GM23338 (cell line): ENCODE data around the gene DTNB. TPM values are rescaled to one million over a fixed set of nuclear protein-coding genes. Genes with fewer than 3 reads are reported as not detected.

Source experiments
- ATAC-seq: fragments of 200-7000 bp; cut with Tn5 transposase; 3 replicates; pipeline ENCODE4 v1.9.1; 2020
- DNase-seq: peaks from one replicate; pipeline ENCODE4 v3.0.0-alpha.2; 2015; ENCODE audit warnings: low spot score
- H2AFZ ChIP-seq: fragments of 200-600 bp; sonication (generic); 2 replicates; pipeline ENCODE4 v1.8.0; 2016; ENCODE audit warnings: antibody characterized with exemption, mild to moderate bottlenecking, moderate library complexity
- H3F3A ChIP-seq: fragments of 200-600 bp; sonication (generic); replicated peaks from 2 replicates; pipeline ENCODE4 v1.8.0; 2017; ENCODE audit warnings: antibody characterized with exemption, mixed run types, low read depth
- H3K27ac ChIP-seq: fragments of 200-600 bp; sonication (generic); 2 replicates; pipeline ENCODE4 v1.6.1; 2016; ENCODE audit warnings: low read depth
- H3K27me3 ChIP-seq: fragments of 200-600 bp; sonication (generic); 2 replicates; pipeline ENCODE4 v1.8.0; 2016; ENCODE audit warnings: mild to moderate bottlenecking, mixed run types, moderate library complexity; ENCODE audit not compliant: insufficient read depth
- H3K36me3 ChIP-seq: fragments of 200-600 bp; sonication (generic); 2 replicates; pipeline ENCODE4 v1.8.0; 2016; ENCODE audit warnings: mild to moderate bottlenecking; ENCODE audit not compliant: insufficient read depth
- H3K4me1 ChIP-seq: fragments of 200-600 bp; sonication (generic); 2 replicates; pipeline ENCODE4 v1.8.0; 2016; ENCODE audit warnings: mild to moderate bottlenecking, moderate library complexity; ENCODE audit not compliant: insufficient read depth
- H3K4me2 ChIP-seq: fragments of 200-600 bp; sonication (generic); 2 replicates; pipeline ENCODE4 v1.7.1; 2017; ENCODE audit warnings: mixed run types
- H3K4me3 ChIP-seq: fragments of 200-600 bp; sonication (generic); 2 replicates; pipeline ENCODE4 v1.6.1; 2016; ENCODE audit warnings: mixed run types
- H3K79me2 ChIP-seq: fragments of 200-600 bp; sonication (generic); replicated peaks from 2 replicates; pipeline ENCODE4 v1.8.0; 2017; ENCODE audit warnings: mild to moderate bottlenecking; ENCODE audit not compliant: insufficient read depth
- H3K9me2 ChIP-seq: fragments of 200-600 bp; sonication (generic); 2 replicates; pipeline ENCODE4 v1.8.0; 2017; ENCODE audit not compliant: insufficient read depth
- H4K20me1 ChIP-seq: fragments of 200-600 bp; sonication (generic); replicated peaks from 2 replicates; pipeline ENCODE4 v1.8.0; 2017; ENCODE audit warnings: mild to moderate bottlenecking; ENCODE audit not compliant: insufficient read depth
- H3K27ac Mint-ChIP-seq: 2 replicates; pipeline ENCODE4 v1.8.0; 2020; ENCODE audit warnings: inconsistent platforms, mild to moderate bottlenecking, moderate library complexity, mixed read lengths
- H3K27me3 Mint-ChIP-seq: 3 replicates; pipeline ENCODE4 v1.8.0; 2022; ENCODE audit warnings: low read depth, mild to moderate bottlenecking, moderate library complexity, mixed read lengths, inconsistent platforms; ENCODE audit not compliant: insufficient read depth, poor library complexity
- H3K36me3 Mint-ChIP-seq: 3 replicates; pipeline ENCODE4 v1.8.0; 2021; ENCODE audit warnings: low read depth, mild to moderate bottlenecking, inconsistent platforms, moderate library complexity, mixed read lengths
- H3K4me1 Mint-ChIP-seq: 3 replicates; pipeline ENCODE4 v1.8.0; 2020; ENCODE audit warnings: mild to moderate bottlenecking, inconsistent platforms, mixed read lengths
- H3K4me3 Mint-ChIP-seq: 3 replicates; pipeline ENCODE4 v1.8.0; 2021; ENCODE audit warnings: moderate library complexity, mild to moderate bottlenecking, inconsistent platforms, mixed read lengths
- H3K9me3 Mint-ChIP-seq: 3 replicates; pipeline ENCODE4 v1.8.0; 2020; ENCODE audit warnings: moderate library complexity, mild to moderate bottlenecking, inconsistent platforms, mixed read lengths
- EZH2 ChIP-seq: fragments of 200-600 bp; sonication (generic); IDR thresholded peaks from one replicate; pipeline ENCODE4 v1.8.0; 2017; ENCODE audit warnings: antibody characterized with exemption, mild to moderate bottlenecking, low read depth; ENCODE audit not compliant: unreplicated experiment
- JUNB ChIP-seq: IDR thresholded peaks from one replicate; pipeline ENCODE4 v1.6.1; 2016; ENCODE audit warnings: antibody characterized with exemption; ENCODE audit not compliant: unreplicated experiment
- NANOG ChIP-seq: IDR thresholded peaks from 2 replicates; pipeline ENCODE4 v1.6.1; 2016; ENCODE audit warnings: antibody characterized with exemption, borderline replicate concordance
- POLR2AphosphoS5 ChIP-seq: IDR thresholded peaks from 2 replicates; pipeline ENCODE4 v1.6.1; 2016; ENCODE audit warnings: antibody characterized with exemption, low read depth
- ZNF114 ChIP-seq: fragments of 250-450 bp; sonication (Bioruptor Pico); IDR thresholded peaks from 2 replicates; pipeline ENCODE4 v1.5.0; 2020; ENCODE audit warnings: mild to moderate bottlenecking, moderate library complexity
- ZNF331 ChIP-seq: fragments of 250-450 bp; sonication (Bioruptor Pico); IDR thresholded peaks from 2 replicates; pipeline ENCODE4 v1.5.0; 2020; ENCODE audit warnings: low read depth, mild to moderate bottlenecking, moderate library complexity
- polyA plus RNA-seq: library from polyadenylated mRNA; unstranded; fragments of >200 nt; fragmentation: Nextera tagmentation; extraction: Ambion mirVana; gene quantifications from 2 replicates; pipeline ENCODE4 v1.2.1, GENCODE V29; 2016
- total RNA-seq: library from RNA; depleted of rRNA; stranded (reverse); fragments of >200 nt; shearing (Covaris generic); gene quantifications from 2 replicates; pipeline ENCODE4 v1.2.3, GENCODE V29; 2014
- TF ChIP-seq, protein P1 (sequence below): IDR thresholded peaks from one replicate; pipeline ENCODE4 v1.6.1; 2018; ENCODE audit warnings: antibody characterized with exemption; ENCODE audit not compliant: unreplicated experiment
- TF ChIP-seq, protein P2 (sequence below): IDR thresholded peaks from 2 replicates; pipeline ENCODE4 v1.6.1; 2016; ENCODE audit warnings: antibody characterized with exemption
- TF ChIP-seq, protein P3 (sequence below): fragments of 250-450 bp; sonication (Bioruptor Pico); IDR thresholded peaks from 2 replicates; pipeline ENCODE4 v1.5.0; 2020; ENCODE audit warnings: mild to moderate bottlenecking, moderate library complexity

DTNB gene
- total and polyA plus RNA-seq, 2 experiments from 2014 or later = 22.1 to 29.4 TPM

DNA sequence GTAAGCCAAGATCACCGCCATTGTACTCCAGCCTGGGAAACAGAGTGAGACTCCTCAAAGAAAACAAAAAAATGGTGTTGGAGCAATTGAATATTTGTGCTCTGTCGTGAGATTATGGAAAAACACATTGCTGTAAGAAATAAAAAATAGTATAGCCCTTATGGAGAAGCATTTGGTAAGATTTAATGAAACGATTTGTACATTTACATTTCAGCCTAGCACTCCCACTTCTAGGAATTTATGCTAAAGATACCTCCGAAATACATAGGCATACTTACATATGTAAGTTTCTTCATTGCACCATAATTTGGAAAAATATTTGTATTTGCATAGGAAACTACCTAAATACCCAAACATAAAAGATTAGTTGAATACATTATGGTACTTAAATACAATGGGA lies 8.7 kb upstream of the DTNB start (continued):
- TF ChIP-seq, protein P1, sequence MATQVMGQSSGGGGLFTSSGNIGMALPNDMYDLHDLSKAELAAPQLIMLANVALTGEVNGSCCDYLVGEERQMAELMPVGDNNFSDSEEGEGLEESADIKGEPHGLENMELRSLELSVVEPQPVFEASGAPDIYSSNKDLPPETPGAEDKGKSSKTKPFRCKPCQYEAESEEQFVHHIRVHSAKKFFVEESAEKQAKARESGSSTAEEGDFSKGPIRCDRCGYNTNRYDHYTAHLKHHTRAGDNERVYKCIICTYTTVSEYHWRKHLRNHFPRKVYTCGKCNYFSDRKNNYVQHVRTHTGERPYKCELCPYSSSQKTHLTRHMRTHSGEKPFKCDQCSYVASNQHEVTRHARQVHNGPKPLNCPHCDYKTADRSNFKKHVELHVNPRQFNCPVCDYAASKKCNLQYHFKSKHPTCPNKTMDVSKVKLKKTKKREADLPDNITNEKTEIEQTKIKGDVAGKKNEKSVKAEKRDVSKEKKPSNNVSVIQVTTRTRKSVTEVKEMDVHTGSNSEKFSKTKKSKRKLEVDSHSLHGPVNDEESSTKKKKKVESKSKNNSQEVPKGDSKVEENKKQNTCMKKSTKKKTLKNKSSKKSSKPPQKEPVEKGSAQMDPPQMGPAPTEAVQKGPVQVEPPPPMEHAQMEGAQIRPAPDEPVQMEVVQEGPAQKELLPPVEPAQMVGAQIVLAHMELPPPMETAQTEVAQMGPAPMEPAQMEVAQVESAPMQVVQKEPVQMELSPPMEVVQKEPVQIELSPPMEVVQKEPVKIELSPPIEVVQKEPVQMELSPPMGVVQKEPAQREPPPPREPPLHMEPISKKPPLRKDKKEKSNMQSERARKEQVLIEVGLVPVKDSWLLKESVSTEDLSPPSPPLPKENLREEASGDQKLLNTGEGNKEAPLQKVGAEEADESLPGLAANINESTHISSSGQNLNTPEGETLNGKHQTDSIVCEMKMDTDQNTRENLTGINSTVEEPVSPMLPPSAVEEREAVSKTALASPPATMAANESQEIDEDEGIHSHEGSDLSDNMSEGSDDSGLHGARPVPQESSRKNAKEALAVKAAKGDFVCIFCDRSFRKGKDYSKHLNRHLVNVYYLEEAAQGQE = no peak
- TF ChIP-seq ZNF331 (CRISPR knock-in tag) (no peak), NANOG (no peak)

DNA sequence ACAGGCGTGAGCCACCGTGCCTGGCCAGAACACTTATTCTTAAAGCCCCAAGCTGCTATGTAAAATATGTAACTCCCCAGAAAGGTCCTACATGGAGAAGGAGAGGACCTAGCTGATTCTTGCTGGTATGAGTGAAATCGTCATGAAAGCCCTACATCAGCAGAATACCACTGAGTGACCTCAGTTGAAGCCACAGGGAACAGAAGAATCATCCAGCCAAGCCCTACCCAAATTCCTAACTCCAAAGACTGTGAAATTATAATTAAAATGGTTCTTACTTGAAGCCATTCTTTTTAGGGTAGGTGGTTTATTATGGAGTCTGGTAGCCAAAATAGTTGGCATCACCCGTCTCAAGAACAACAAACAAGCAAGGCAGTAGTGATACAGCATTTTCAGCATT lies 4.5 kb upstream of the DTNB start:
- H3K27ac ChIP-seq = no peak overlapping the region
- H3K4me2 ChIP-seq = no peak overlapping the region
- no peaks in the 10 kb centered on the region for H3K79me2 ChIP-seq
- no peak overlapping the region for H3K27ac Mint-ChIP-seq
- H3F3A ChIP-seq = peaks cover 6% of the 10 kb centered on the region; the same call in 1 of the 2 replicates
- peaks cover 2% of the 10 kb centered on the region; the same call in 2 of the 3 replicates for H3K4me1 Mint-ChIP-seq
- H3K4me3 ChIP-seq = no peak overlapping the region
- no peaks in the 10 kb centered on the region for H3K9me2 ChIP-seq
- no peaks in the 10 kb centered on the region for H3K9me3 Mint-ChIP-seq
- DNase-seq (no peak), ATAC-seq (no peak)
- no peaks in the 10 kb centered on the region for H3K36me3 Mint-ChIP-seq
- H2AFZ ChIP-seq = no peak overlapping the region
- H3K27me3 Mint-ChIP-seq = peaks cover 15% of the 10 kb centered on the region
- H3K27me3 ChIP-seq = peaks cover 23% of the 10 kb centered on the region
- no peaks in the 10 kb centered on the region for H4K20me1 ChIP-seq
- no peak overlapping the region for H3K4me3 Mint-ChIP-seq
- H3K4me1 ChIP-seq = no peaks in the 10 kb centered on the region
- no peaks in the 10 kb centered on the region for H3K36me3 ChIP-seq
- TF ChIP-seq POLR2AphosphoS5 = no peak
- TF ChIP-seq, protein P2, sequence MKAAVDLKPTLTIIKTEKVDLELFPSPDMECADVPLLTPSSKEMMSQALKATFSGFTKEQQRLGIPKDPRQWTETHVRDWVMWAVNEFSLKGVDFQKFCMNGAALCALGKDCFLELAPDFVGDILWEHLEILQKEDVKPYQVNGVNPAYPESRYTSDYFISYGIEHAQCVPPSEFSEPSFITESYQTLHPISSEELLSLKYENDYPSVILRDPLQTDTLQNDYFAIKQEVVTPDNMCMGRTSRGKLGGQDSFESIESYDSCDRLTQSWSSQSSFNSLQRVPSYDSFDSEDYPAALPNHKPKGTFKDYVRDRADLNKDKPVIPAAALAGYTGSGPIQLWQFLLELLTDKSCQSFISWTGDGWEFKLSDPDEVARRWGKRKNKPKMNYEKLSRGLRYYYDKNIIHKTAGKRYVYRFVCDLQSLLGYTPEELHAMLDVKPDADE = no peak
- no peak for TF ChIP-seq JUNB
- TF ChIP-seq EZH2 = no peak
- TF ChIP-seq ZNF114 (CRISPR knock-in tag) = no peak
- TF ChIP-seq, protein P3, sequence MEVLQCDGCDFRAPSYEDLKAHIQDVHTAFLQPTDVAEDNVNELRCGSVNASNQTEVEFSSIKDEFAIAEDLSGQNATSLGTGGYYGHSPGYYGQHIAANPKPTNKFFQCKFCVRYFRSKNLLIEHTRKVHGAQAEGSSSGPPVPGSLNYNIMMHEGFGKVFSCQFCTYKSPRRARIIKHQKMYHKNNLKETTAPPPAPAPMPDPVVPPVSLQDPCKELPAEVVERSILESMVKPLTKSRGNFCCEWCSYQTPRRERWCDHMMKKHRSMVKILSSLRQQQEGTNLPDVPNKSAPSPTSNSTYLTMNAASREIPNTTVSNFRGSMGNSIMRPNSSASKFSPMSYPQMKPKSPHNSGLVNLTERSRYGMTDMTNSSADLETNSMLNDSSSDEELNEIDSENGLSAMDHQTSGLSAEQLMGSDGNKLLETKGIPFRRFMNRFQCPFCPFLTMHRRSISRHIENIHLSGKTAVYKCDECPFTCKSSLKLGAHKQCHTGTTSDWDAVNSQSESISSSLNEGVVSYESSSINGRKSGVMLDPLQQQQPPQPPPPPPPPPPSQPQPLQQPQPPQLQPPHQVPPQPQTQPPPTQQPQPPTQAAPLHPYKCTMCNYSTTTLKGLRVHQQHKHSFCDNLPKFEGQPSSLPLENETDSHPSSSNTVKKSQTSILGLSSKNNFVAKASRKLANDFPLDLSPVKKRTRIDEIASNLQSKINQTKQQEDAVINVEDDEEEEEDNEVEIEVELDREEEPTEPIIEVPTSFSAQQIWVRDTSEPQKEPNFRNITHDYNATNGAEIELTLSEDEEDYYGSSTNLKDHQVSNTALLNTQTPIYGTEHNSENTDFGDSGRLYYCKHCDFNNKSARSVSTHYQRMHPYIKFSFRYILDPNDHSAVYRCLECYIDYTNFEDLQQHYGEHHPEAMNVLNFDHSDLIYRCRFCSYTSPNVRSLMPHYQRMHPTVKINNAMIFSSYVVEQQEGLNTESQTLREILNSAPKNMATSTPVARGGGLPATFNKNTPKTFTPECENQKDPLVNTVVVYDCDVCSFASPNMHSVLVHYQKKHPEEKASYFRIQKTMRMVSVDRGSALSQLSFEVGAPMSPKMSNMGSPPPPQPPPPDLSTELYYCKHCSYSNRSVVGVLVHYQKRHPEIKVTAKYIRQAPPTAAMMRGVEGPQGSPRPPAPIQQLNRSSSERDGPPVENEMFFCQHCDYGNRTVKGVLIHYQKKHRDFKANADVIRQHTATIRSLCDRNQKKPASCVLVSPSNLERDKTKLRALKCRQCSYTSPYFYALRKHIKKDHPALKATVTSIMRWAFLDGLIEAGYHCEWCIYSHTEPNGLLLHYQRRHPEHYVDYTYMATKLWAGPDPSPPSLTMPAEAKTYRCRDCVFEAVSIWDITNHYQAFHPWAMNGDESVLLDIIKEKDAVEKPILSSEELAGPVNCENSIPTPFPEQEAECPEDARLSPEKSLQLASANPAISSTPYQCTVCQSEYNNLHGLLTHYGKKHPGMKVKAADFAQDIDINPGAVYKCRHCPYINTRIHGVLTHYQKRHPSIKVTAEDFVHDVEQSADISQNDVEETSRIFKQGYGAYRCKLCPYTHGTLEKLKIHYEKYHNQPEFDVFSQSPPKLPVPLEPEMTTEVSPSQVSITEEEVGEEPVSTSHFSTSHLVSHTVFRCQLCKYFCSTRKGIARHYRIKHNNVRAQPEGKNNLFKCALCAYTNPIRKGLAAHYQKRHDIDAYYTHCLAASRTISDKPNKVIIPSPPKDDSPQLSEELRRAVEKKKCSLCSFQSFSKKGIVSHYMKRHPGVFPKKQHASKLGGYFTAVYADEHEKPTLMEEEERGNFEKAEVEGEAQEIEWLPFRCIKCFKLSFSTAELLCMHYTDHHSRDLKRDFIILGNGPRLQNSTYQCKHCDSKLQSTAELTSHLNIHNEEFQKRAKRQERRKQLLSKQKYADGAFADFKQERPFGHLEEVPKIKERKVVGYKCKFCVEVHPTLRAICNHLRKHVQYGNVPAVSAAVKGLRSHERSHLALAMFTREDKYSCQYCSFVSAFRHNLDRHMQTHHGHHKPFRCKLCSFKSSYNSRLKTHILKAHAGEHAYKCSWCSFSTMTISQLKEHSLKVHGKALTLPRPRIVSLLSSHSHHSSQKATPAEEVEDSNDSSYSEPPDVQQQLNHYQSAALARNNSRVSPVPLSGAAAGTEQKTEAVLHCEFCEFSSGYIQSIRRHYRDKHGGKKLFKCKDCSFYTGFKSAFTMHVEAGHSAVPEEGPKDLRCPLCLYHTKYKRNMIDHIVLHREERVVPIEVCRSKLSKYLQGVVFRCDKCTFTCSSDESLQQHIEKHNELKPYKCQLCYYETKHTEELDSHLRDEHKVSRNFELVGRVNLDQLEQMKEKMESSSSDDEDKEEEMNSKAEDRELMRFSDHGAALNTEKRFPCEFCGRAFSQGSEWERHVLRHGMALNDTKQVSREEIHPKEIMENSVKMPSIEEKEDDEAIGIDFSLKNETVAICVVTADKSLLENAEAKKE (CRISPR knock-in tag) = no peak
- no peak for TF ChIP-seq ZNF331 (CRISPR knock-in tag)
- TF ChIP-seq, protein P1 = no peak
